HG02588 (cell line): Measurements from ENCODE around the gene FCMR.
"Not testable (repeated sequence)": the region's sequence is repeated elsewhere in the genome, so short reads cannot be mapped to it uniquely, and the experiment has no call there.

ENCODE experiments used
- ATAC-seq: cut with Tn5 transposase; IDR thresholded peaks from one replicate; pipeline ENCODE4 v1.9.1; 2021; ENCODE audit warnings: mild to moderate bottlenecking, moderate library complexity; ENCODE audit not compliant: unreplicated experiment

Gene FCMR

GRCh38 chr1:206924592-206925105 is 2.9 kb upstream of the FCMR start:
- ATAC-seq, result peak; percentile 17

DNA sequence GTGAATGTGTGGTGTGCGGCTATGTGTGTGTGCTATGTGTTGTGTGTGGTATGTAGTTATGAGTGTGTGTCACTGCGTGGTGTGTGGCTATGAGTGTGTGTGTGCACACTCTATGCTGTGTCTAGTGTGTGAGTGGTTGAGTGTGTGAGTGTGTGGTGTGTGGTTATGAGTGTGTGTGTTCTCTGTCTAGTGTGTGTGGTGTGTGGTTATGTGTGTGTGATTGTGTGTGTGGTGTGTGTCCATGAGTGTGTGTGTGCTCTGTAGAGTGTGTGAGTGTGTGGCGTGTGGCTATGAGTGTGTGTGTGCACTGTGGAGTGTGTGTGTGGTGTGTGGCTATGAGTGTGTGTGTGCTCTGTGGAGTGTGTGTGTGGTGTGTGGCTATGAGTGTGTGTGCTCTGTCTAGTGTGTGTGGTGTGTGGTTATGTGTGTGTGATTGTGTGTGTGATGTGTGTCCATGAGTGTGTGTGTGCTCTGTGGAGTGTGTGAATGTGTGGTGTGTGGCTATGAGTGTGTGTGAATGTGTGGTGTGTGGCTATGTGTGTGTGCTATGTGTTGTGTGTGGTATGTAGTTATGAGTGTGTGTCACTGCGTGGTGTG is 2.3 kb upstream of the FCMR start:
- ATAC-seq, result not testable (repeated sequence)

DNA sequence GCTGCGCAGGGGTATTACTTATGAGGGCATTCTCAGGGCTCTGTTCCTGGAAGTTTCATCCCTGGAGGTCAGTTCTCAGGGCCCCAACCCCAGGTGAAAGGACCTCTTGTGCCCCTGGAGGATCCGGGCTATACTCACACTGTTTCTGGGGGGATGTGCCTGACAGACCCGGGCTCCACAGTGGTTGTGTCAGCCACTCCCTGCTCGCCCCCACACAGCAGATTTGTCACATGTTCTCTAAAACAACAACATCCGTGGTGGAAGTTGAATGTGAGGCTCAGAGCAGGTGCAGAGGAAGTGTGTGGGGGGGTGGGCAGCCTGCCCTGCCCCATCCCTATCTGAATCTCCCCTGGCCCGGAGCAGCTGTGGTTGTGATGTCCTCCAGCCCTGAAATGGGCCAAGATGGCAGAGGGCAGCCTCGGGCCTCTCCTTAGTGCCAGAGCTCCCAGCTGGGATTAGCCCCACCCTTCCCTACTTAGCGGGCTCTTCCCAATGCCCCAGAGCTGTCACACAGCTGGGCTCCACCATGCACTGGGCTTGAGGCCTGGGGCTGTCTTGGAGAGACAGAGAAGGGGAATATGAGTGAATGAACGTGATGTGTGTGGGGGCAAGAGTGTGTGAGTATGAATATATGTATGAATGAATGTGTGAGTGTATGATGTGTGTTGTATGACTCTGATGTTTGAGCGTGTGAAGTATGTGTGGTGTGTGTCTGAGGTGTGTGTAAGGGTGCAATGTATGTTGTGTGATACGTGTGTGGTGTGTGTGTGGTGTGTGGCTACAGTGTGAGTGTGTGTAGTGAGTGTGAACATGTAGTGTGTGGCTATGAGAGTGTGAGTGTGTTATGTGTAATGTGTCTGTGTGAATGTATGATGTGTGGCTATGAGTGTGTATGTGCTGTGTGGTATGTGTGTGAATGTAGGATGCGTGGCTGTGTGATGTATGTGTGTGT is 1.5 kb upstream of the FCMR start:
- ATAC-seq, result peak; percentile 47

DNA sequence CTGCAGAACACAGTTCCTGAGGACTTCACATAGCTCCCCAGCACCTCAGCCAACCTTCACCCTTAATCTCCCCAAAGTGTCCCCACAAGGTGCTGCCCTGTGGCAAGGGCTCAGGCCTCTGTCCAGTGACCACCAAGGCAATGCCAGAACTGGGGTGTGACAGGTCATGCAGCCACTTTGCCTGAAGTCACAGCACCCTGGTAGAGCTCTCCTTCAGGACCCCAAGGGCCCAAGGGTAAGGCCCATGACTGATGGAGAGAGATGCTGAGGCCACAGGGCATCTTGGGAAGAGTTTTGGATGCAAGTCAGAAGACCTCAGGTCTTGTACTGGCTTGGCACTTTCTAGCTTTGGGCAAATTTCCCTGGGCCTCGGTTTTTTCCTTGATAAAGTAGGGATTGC is 783 bp upstream of the FCMR start:
- ATAC-seq, result no peak

DNA sequence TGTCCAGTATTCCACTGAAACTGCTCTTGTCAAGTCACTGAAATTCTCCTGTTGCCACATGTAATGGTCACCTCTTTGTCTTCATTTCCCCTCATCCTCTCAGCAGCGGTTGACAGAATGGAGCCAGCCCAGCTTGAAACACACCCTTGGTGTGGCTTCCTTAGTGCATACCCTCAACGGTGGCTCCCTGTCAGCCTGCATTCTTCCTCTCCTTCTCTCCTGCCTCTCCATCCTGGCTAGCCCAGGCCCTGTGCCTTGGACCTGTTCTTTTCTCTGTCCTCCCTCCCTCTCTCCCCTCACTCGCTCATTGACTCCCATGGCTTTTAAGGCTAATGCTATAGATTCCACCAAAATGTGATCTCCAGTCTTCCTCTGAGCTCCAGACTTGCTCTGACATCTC is 3.7 kb downstream of the FCMR start:
- ATAC-seq, result no peak

GRCh38 chr1:206916000-206916709 is 5.6 kb downstream of the FCMR start:
- ATAC-seq, result no peak

DNA sequence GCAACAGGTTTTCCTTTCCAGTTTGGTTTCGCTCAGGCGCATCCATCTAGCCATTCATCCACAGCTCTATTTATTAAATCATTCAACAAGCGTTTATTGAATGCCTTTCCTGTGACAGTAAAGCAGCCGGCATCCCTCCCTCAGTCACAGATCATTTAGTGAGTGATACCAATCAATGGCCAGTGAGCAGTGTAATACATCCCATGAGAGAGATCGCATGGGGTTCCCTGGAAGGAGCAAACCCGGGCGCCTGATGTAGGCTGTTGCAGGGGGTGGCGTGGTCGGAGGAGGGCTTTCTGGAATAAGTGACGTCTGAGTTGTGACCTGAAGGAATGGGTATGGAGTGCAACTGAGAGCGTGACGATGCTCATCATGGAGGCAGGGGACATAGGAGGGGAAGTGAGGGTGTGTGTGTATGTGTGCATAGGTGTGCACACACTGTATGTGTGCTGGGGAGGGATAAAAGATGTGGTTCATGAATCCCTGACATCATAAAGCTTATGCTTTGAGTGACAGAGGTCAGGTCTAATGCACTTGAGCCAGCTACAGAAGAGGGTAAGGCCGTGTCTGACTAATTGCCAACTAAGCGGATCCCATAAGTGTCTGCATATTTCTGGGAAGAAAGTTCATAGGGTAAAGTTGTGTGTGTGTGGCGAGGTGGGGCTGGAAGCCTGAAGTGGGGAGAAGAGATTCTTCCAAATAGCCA is 6.6 kb downstream of the FCMR start:
- ATAC-seq, result no peak

DNA sequence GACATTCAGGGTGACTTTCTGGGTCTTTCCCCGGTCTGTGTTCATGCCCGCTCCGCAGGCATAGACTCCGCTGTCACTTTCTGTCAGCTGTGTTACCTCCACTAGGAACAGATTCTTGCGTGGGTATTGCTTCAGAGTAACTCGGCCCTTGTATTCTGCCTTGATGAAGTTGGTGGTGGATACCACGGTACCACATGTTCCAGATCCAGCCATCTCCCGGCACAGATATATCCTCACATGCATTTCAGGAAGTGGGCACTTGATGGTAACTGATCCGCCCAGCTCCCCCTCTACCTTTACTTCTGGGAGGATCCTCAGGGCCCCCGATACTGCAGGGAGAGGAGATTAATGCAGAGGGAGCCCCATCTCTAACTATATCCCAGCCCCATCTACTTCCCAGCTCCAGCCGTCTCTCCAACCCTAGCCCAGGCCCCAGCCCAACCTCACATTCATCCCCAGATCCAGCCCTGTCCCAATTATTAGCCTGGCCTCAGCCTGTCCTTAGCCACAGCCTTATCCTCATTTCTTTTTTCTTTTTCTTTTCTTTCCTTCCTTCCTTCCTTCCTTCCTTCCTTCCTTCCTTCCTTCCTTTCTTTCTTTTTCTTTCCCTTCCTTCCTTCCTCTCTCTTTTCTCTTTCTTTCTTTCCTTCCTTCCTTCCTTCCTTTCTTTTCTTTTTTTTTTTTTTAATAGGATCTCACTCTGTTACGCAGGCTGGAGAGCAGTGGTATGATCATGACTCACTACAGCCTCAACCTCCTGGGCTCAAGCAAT is 7.8 kb downstream of the FCMR start:
- ATAC-seq, result no peak

- ATAC-seq, result no peak
These were observed 9.2 kb downstream of the FCMR start for GRCh38 chr1:206912445-206913095.

DNA sequence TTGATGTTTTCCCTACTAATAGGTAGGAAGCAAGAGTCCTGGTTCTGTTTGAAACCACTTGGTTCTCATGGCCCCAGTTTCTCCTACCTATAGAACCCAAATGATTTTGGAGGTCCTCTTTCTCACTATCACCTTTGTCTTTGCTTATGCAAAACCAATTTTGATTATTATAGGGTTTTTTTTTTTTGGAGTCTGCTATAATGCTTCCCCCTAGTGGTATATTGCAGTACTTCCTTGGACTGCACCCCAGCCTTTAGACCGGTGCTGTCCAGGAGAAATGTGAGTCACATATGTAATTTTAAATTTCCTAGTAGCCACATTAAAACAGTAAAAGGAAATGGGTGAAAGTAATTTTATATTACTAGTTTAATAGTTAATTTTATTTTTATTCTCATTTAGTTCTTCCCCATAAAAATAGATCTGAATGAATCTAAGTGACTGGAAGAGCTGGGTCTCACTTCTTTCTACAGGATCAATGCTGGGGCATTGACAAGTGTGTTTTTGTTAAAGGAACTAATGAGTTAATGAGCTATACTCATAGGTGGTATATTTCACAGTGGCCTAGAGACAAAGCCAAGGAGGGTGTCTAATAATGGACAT is 10.6 kb downstream of the FCMR start:
- no peak for ATAC-seq

- ATAC-seq, result no peak
These were observed 11.8 kb downstream of the FCMR start for GRCh38 chr1:206909883-206910318.

GRCh38 chr1:206909161-206909882 is 12.4 kb downstream of the FCMR start:
- ATAC-seq, result no peak

GRCh38 chr1:206908038-206908437 is 13.7 kb downstream of the FCMR start:
- no peak for ATAC-seq

- ATAC-seq, result no peak
These were observed 14.3 kb downstream of the FCMR start for GRCh38 chr1:206907304-206907991.

DNA sequence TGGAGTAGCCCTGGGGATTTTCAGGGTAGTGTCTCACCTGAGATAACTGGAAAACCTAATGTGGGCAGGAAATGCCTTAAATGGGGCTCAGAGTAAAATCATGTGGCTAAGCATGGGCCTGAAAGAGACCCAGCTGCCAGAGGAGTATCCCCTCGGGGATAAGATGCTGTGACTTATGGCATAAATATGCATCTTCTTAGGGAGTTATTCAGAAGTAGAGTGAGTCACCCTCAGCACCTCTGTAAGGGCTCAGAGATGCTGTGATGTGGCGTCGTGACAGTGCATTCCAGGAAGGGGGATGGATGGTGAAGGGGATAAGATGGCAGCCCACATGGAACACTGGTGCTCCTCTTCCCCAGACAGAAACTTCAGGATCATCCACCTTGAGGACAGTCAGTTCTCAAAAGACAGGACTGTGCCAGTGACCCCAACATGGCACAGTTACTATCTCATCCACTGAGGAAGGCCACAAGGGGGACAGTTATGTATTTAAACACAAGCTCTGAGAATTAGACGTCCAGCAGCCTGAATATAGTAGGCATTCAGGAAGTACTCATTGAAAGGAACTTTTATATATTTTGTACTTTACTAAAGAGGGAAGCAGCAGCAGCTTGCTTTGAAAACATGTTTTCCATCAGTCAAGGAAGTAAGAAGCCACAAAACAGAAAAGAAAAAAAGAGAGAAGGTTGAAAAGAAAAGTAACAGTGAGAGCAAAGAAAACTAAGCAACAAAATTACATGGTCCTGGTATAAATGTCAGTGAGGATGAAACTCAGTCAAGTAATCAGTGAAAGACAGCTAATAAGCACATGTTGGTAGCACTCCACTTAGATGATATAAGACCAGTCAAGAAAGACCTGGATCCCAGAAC is 16.2 kb downstream of the FCMR start:
- ATAC-seq, result peak; percentile 65

GRCh38 chr1:206904423-206905142 is 17.2 kb downstream of the FCMR start:
- ATAC-seq, result no peak
